Adrenal gland (tissue), 12 donors: Measurements from ENCODE around the gene JAZF1. TPM values are rescaled to one million over a fixed set of nuclear protein-coding genes. Genes with fewer than 3 reads are reported as not detected.

ENCODE experiments used
- DNase-seq, 7 donors: peaks; one replicate each; pipeline ENCODE4 v3.0.0-alpha.2; 2019 to 2020
- H3K27ac ChIP-seq, 5 donors: fragments of 200-600 bp; sonication (generic) in 4 of 5; 1 replicate in 3 of 5; 2 replicates in 2 of 5; pipeline versions ENCODE4 v1.5.1 to v1.8.0; 2016 to 2020; ENCODE audit warnings: mild to moderate bottlenecking in 1 of 5
- H3K27me3 ChIP-seq: fragments of 200-600 bp; 2 replicates; pipeline ENCODE4 v1.8.0; 2021
- H3K36me3 ChIP-seq, 2 donors: fragments of 200-600 bp; replicated peaks in 1 of 2; 1 replicate in 1 of 2; 2 replicates in 1 of 2; pipeline versions ENCODE4 v1.5.1 to v1.8.0; 2018 to 2022
- H3K4me1 ChIP-seq, 2 donors: fragments of 200-600 bp; replicated peaks in 1 of 2; 1 replicate in 1 of 2; 2 replicates in 1 of 2; pipeline versions ENCODE4 v1.5.1 to v1.8.0; 2018 to 2021
- H3K4me3 ChIP-seq, 4 donors: fragments of 200-600 bp; sonication (generic) in 3 of 4; one replicate each; pipeline ENCODE4 v1.5.1; 2016 to 2018
- H3K9me3 ChIP-seq, 3 donors: fragments of 200-600 bp; sonication (generic) in 1 of 3; replicated peaks in 1 of 3; 1 replicate in 2 of 3; 2 replicates in 1 of 3; pipeline versions ENCODE4 v1.5.1 to v1.8.0; 2016 to 2021
- CTCF ChIP-seq, 6 experiments: fragments of 450-650 bp in 4 of 6; fragments of 200-600 bp in 2 of 6; sonication (generic) in 1 of 6; IDR thresholded peaks; 1 replicate in 5 of 6; 2 replicates in 1 of 6; pipeline versions ENCODE4 v1.5.1 to v1.8.0; 2016 to 2021; ENCODE audit warnings: antibody characterized with exemption in 6 of 6, mild to moderate bottlenecking in 2 of 6, moderate library complexity in 1 of 6
- POLR2A ChIP-seq, 2 donors: fragments of 450-650 bp; IDR thresholded peaks; one replicate each; pipeline ENCODE4 v1.6.1; 2017; ENCODE audit warnings: antibody characterized with exemption in 2 of 2, mild to moderate bottlenecking in 2 of 2, moderate library complexity in 1 of 2
- WGBS, 4 donors: extraction: QIAGEN DNeasy Blood & Tissue Kit in 2 of 4; methylation state at CpG; one replicate each; pipeline versions ENCODE4 v1.1.5 to v1.1.7; 2013 to 2017; 5-methylcytosine and 5-hydroxymethylcytosine counted together
- intact Hi-C, 2 donors: fragments of 100-400 bp; cut with DNase I; formaldehyde crosslinking; loops; one replicate each; pipeline versions ENCODE4 v1.14.1 to v1.15.0; 2022 to 2023
- polyA plus RNA-seq, 3 donors: library from polyadenylated mRNA; stranded (reverse); fragments of 200-250 nt in 2 of 3; fragments of 350-450 nt in 1 of 3; fragmentation: Illumina TruSeq in 1 of 3; extraction: RNeasy Lipid Tissue Mini Kit (QIAGEN cat#74804) in 1 of 3; gene quantifications; one replicate each; pipeline ENCODE4 v1.2.3, GENCODE V29; 2013 to 2014
- total RNA-seq, 9 donors: library from RNA; depleted of rRNA in 4 of 9; stranded (reverse); fragments of >200 nt in 4 of 9; fragments of 120-200 nt in 1 of 9; fragmentation: NEBNext Ultra II Directional in 1 of 9; extraction: Animal tissue kit (Norgen Biotek cat#: 25700) in 1 of 9; gene quantifications; one replicate each; pipeline versions ENCODE4 v1.1.0 to v1.2.4, GENCODE V29; 2013 to 2023
- donor health status: healthy with polysubstance abuse.
- donor health status: Bipolar disorder and iron deficiency.
- donor health status: DM: yes; HTN: yes; CAD: no.
- donor health status: DM: no; HTN: no; CAD: no.
- donor health status: DM: no; HTN: no; CAD: no.
- donor health status: DM: yes; HTN: yes; CAD: no.

Gene JAZF1
- total and polyA plus RNA-seq, 12 donors: 18.5 to 192 (median 96.3) TPM

DNA sequence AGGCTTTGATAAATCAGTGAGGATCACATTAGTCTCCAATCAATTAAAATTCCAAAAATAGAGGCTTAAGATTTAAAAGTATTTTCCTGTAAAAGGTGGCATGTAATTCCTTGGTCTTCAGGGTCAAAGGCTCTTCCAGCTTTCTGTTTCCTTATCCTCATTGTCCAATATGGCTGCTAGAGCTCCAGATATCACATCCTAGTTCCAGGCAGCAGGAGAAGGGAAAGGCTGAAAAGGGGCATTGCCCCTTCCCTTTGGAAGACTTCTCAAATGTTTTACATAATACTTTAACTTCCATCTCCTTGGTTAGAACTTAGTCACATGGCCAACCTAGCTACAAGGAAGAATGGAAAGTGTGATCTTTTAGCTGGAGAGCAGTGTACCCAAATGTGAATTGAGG lies 39.2 kb upstream of the JAZF1 start:
- Histone ChIP-seq H3K4me1 (no peaks in the 10 kb centered on the region), H3K36me3 (no peaks in the 10 kb centered on the region), H3K27ac (no peak overlapping the region), H3K9me3 (no peaks in the 10 kb centered on the region), H3K4me3 (no peak overlapping the region), H3K27me3 (no peaks in the 10 kb centered on the region)
- TF ChIP-seq POLR2A (IDR thresholded peaks at IDR 0.05): no peak
- TF ChIP-seq CTCF (IDR thresholded peaks at IDR 0.05): no peak
- no peak for DNase-seq
- intact Hi-C loops: no loop called here

DNA sequence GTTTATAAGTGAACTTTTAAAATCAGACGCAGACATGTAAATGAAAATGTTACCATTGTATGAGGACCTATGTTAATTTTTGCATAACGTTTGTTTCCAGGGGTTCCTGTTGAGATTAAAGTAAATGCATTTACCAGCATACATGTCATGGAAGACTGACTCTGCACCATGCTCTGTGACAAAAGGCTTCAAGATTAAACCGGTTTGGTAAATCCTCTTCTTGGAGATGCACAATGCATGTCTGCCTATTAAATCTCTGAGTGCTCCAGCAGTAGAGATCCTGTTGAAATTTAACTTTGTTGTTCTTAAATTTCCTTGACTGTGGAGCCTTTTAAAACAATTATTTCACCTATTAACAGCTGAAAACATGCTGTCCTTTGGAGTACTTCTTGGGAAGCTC lies 36.5 kb upstream of the JAZF1 start:
- Histone ChIP-seq H3K36me3 (no peaks in the 10 kb centered on the region), H3K4me3 (no peak overlapping the region), H3K27me3 (no peaks in the 10 kb centered on the region), H3K4me1 (no peaks in the 10 kb centered on the region), H3K27ac (no peak overlapping the region), H3K9me3 (no peaks in the 10 kb centered on the region)
- intact Hi-C loops: no loop called here
- no peak for DNase-seq
- TF ChIP-seq CTCF (IDR thresholded peaks at IDR 0.05) (no peak), POLR2A (IDR thresholded peaks at IDR 0.05) (no peak)
- WGBS, 4 donors: 69 to 74% (median 71%) methylated on average over 3 of the region's 3 CpGs

DNA sequence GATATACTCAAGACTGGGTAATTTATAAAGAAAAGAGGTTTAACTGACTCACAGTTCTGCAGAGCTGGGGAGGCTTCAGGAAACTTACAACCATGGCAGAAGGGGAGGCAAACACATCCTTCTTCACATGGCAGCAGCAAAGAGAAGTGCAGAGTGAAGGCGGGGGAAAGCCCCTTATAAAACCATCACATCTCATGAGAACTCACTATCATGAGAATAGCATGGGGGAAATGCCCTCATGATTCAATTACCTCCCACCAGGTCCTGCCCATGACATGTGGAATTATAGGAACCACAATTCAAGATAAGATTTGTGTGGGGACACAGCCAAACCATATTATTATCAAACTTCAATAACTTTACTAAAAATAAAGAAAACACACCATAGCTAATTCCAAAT lies 30.4 kb upstream of the JAZF1 start:
- no peaks in the 10 kb centered on the region for H3K27me3 ChIP-seq
- H3K36me3 ChIP-seq: no peaks in the 10 kb centered on the region
- no peak for TF ChIP-seq POLR2A (IDR thresholded peaks at IDR 0.05)
- TF ChIP-seq CTCF (IDR thresholded peaks at IDR 0.05): no peak
- H3K27ac ChIP-seq: no peak overlapping the region
- DNase-seq: no peak
- H3K4me1 ChIP-seq: no peaks in the 10 kb centered on the region
- 65 to 93% (median 87%) methylated on average over 1 of the region's 1 CpG for WGBS, 4 donors
- no peak overlapping the region for H3K4me3 ChIP-seq
- no peaks in the 10 kb centered on the region for H3K9me3 ChIP-seq
- intact Hi-C loops: no loop called here

- TF ChIP-seq CTCF (IDR thresholded peaks at IDR 0.05): no peak
- TF ChIP-seq POLR2A (IDR thresholded peaks at IDR 0.05): no peak
- DNase-seq: no peak
- intact Hi-C loops: no loop called here
- H3K9me3 ChIP-seq: no peaks in the 10 kb centered on the region
- H3K4me1 ChIP-seq: no peaks in the 10 kb centered on the region
- H3K27ac ChIP-seq: no peak overlapping the region
- no peak overlapping the region for H3K4me3 ChIP-seq
- no peaks in the 10 kb centered on the region for H3K27me3 ChIP-seq
- WGBS, 4 donors: 70 to 94% (median 77%) methylated on average over 2 of the region's 2 CpGs
- no peaks in the 10 kb centered on the region for H3K36me3 ChIP-seq
Measured at GRCh38 chr7:28208506-28208905, 27.9 kb upstream of the JAZF1 start.
